Heart right ventricle (tissue), 16 donors: ENCODE measurements around the gene CKS1B. TPM values are rescaled to one million over a fixed set of nuclear protein-coding genes. Genes with fewer than 3 reads are reported as not detected.
A peak's percentile ranks its signal among the peaks of the same experiment; 100 is the strongest.

Source experiments
- ATAC-seq, 8 donors: fragments of 200-7000 bp; cut with Tn5 transposase; one replicate each; pipeline ENCODE4 v1.9.1; 2020; ENCODE audit warnings: mild to moderate bottlenecking in 8 of 8, moderate library complexity in 8 of 8, moderate number of reproducible peaks in 1 of 8
- DNase-seq, 2 donors: peaks; one replicate each; pipeline ENCODE4 v3.0.0-alpha.2; 2020
- H3K27ac ChIP-seq, 10 donors: fragments of 200-600 bp; sonication (generic) in 2 of 10; one replicate each; pipeline versions ENCODE4 v1.5.0 to v1.8.0; 2020 to 2022; ENCODE audit warnings: mild to moderate bottlenecking in 3 of 10
- H3K27me3 ChIP-seq, 7 donors: fragments of 200-600 bp; one replicate each; pipeline ENCODE4 v1.8.0; 2021 to 2022; ENCODE audit warnings: mild to moderate bottlenecking in 2 of 7
- H3K36me3 ChIP-seq, 9 donors: fragments of 200-600 bp; sonication (generic) in 1 of 9; one replicate each; pipeline versions ENCODE4 v1.5.0 to v1.8.0; 2020 to 2022; ENCODE audit warnings: mild to moderate bottlenecking in 2 of 9
- H3K4me1 ChIP-seq, 9 donors: fragments of 200-600 bp; sonication (generic) in 1 of 9; one replicate each; pipeline versions ENCODE4 v1.5.0 to v1.8.0; 2020 to 2022; ENCODE audit warnings: mild to moderate bottlenecking in 4 of 9
- H3K4me3 ChIP-seq, 10 donors: fragments of 200-600 bp; sonication (generic) in 2 of 10; one replicate each; pipeline versions ENCODE4 v1.5.0 to v1.8.0; 2020 to 2022; ENCODE audit warnings: mild to moderate bottlenecking in 7 of 10, moderate library complexity in 2 of 10
- H3K9me3 ChIP-seq, 11 donors: fragments of 200-600 bp in 10 of 11; sonication (generic) in 2 of 11; one replicate each; pipeline versions ENCODE4 v1.5.0 to v1.8.0; 2013 to 2022; ENCODE audit warnings: mild to moderate bottlenecking in 2 of 11, control low read depth in 1 of 11, moderate library complexity in 1 of 11
- WGBS, 2 donors: extraction: QIAGEN DNeasy Blood & Tissue Kit; methylation state at CpG; one replicate each; pipeline ENCODE4 v1.1.7; 2013; ENCODE audit warnings: inconsistent platforms in 1 of 2; 5-methylcytosine and 5-hydroxymethylcytosine counted together
- intact Hi-C, 10 donors: fragments of 100-400 bp; cut with DNase I; formaldehyde crosslinking; loops; one replicate each; pipeline versions ENCODE4 v1.11.1 to v1.14.2; 2022
- polyA plus RNA-seq, 2 donors: library from polyadenylated mRNA; stranded (reverse); fragments of 200-250 nt; gene quantifications; one replicate each; pipeline ENCODE4 v1.2.3, GENCODE V29; 2013
- total RNA-seq, 10 donors: library from RNA; stranded (reverse); fragmentation: NEBNext Ultra II Directional in 3 of 10; extraction: Animal tissue kit (Norgen Biotek cat#: 25700) in 3 of 10; gene quantifications; one replicate each; pipeline versions ENCODE4 v1.2.1 to v1.2.4, GENCODE V29; 2021 to 2023
- TF ChIP-seq, protein P1 (sequence below), 9 donors: fragments of 200-600 bp; sonication (generic) in 2 of 9; IDR thresholded peaks; one replicate each; pipeline versions ENCODE4 v1.5.0 to v1.8.0; 2021 to 2022; ENCODE audit warnings: antibody characterized with exemption in 9 of 9, mild to moderate bottlenecking in 5 of 9, moderate library complexity in 1 of 9
- donor health status: Arrhythmogenic right ventricular cardiomyopathy.
- donor health status: ischemic (EF 13 %, LVEDD 7.1; RV severe dilation, severe dysfunction).
- donor health status: healthy with polysubstance abuse.
- donor health status: DM: no; HTN: yes; CAD: no.
- donor health status: DM: no; HTN: no; CAD: no.
- donor health status: ischemic (EF 25% LVEDD 6.9; RV normal size, moderate dysfunction).
- donor health status: ischemic (EF 25% LVEDD 5.7; RV mildly dilated, moderate dysfunction).
- donor health status: healthy.
- donor health status: DM: yes; HTN: yes; CAD: no.
- donor health status: Ischemic cardiomyopathy.
- donor health status: ischemic (EF 35%, LVEDD 5.7; RV mildly dilated, moderate dysfunction).
- donor health status: nonischemic (EF 11% LVEDD 7.7; RV severe dilation, severe dysfunction).
- donor health status: DM: yes; HTN: yes; CAD: no.
- donor health status: PGD.
- donor health status: ischemic (EF 29% LVEDD 5.4; RV normal size, mild dysfunction).
- donor health status: nonischemic (EF 23%, LVEDD 6.1; RV moderate dilation, normal function).

Gene CKS1B
- total and polyA plus RNA-seq, 12 donors: 4.6 to 36.7 (median 17.5) TPM

DNA sequence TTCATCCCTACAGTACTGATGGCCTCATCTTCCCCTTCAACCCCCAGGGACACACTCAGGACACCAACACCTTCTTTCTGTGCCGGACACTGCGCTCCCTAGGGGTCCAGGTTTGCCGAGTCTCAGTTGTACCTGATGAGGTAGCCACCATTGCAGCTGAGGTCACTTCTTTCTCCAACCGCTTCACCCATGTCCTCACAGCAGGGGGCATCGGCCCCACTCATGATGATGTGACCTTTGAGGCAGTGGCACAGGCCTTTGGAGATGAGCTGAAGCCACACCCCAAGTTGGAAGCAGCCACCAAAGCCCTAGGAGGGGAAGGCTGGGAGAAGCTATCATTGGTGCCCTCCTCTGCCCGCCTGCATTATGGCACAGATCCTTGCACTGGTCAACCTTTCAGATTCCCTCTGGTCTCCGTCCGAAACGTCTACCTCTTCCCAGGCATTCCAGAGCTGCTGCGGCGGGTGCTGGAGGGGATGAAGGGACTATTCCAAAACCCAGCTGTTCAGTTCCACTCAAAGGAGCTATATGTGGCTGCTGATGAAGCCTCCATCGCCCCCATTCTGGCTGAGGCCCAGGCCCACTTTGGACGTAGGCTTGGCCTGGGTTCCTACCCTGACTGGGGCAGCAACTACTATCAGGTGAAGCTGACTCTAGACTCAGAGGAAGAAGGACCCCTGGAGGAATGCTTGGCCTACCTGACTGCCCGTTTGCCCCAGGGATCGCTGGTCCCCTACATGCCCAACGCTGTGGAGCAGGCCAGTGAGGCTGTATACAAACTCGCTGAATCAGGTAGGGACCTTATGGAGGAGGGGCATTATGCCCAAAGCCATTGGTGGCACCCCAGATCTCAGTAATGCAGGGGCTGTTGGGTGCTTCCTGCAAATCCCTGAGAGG lies 13.8 kb downstream of the CKS1B start:
- Histone ChIP-seq H3K9me3 (no peaks in the 10 kb centered on the region), H3K27ac (no peak overlapping the region), H3K36me3 (peaks cover 0 to 68% (median 12%) of the 10 kb centered on the region in 9 donors), H3K4me3 (no peak overlapping the region), H3K4me1 (peaks cover 3 to 18% (median 11%) of the 10 kb centered on the region in 9 donors), H3K27me3 (no peaks in the 10 kb centered on the region)
- TF ChIP-seq, protein P1, sequence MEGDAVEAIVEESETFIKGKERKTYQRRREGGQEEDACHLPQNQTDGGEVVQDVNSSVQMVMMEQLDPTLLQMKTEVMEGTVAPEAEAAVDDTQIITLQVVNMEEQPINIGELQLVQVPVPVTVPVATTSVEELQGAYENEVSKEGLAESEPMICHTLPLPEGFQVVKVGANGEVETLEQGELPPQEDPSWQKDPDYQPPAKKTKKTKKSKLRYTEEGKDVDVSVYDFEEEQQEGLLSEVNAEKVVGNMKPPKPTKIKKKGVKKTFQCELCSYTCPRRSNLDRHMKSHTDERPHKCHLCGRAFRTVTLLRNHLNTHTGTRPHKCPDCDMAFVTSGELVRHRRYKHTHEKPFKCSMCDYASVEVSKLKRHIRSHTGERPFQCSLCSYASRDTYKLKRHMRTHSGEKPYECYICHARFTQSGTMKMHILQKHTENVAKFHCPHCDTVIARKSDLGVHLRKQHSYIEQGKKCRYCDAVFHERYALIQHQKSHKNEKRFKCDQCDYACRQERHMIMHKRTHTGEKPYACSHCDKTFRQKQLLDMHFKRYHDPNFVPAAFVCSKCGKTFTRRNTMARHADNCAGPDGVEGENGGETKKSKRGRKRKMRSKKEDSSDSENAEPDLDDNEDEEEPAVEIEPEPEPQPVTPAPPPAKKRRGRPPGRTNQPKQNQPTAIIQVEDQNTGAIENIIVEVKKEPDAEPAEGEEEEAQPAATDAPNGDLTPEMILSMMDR (IDR thresholded peaks at IDR 0.05): peak in 1 of 9 donors; percentile 17
- intact Hi-C loops: no loop called here
- no peak for ATAC-seq
- 87% methylated on average over 17 of the region's 17 CpGs for WGBS, 2 donors
- no peak for DNase-seq

DNA sequence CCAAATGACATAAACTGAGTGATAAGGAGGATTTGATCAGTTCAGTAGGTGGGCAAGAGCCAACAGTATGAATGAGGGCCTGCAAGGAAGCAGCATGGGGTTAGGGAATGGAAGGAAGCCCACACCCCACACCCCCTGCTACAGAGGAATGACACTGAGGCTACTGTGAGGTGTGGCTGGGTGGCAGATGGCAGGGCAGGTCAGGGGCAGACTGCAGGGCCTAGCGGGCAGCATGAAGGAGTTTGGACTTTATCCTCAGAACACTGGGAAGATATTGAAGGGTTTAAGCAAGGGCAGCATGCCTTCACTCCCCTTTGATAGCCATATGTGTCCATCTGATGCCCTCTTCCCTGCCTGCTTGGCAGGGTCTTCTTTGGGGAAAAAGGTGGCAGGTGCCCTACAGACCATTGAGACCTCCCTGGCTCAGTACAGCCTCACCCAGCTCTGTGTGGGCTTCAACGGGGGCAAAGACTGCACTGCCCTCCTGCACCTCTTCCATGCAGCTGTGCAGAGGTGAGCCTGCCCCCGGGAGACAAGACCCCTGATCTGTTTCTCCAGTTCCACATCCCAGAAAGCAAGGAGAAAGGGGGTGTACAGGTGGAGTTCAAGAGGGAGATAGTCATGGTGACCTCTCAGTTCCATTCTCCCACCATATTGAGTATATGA lies 14.8 kb downstream of the CKS1B start:
- TF ChIP-seq, protein P1 (IDR thresholded peaks at IDR 0.05): no peak
- 87 to 89% methylated on average over 3 of the region's 3 CpGs for whole genome bisulfite sequencing, 2 donors
- no peak for DNase-seq
- Histone ChIP-seq H3K9me3 (no peaks in the 10 kb centered on the region), H3K27me3 (no peaks in the 10 kb centered on the region), H3K4me3 (no peak overlapping the region), H3K36me3 (peaks cover 0 to 69% (median 12%) of the 10 kb centered on the region in 9 donors), H3K4me1 (peaks cover 0 to 10% (median 2%) of the 10 kb centered on the region in 9 donors), H3K27ac (no peak overlapping the region)
- intact Hi-C loops: no loop called here
- no peak for ATAC-seq

DNA sequence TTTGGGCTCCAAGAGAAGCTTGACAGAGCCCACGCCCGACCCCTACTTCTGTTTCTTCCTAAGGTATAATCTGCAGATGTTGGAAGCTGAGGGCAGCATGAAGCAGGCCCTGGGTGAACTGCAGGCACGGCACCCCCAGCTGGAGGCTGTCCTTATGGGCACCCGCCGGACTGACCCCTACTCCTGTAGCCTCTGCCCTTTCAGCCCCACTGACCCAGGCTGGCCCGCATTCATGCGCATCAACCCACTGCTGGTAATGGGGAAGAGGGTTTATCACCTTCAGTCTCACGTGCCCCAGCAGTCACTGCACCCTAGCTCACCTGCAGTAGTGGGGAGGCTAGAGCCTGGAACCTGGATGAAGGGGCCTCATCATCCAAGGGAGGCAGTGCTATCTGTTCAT lies 15.8 kb downstream of the CKS1B start:
- WGBS, 2 donors: 93% methylated on average over 8 of the region's 8 CpGs
- Histone ChIP-seq H3K27me3 (no peaks in the 10 kb centered on the region), H3K4me1 (peaks cover 0 to 3% (median 0%) of the 10 kb centered on the region in 9 donors), H3K36me3 (peaks cover 0 to 65% (median 12%) of the 10 kb centered on the region in 9 donors), H3K4me3 (no peak overlapping the region), H3K9me3 (no peaks in the 10 kb centered on the region), H3K27ac (no peak overlapping the region)
- TF ChIP-seq, protein P1 (IDR thresholded peaks at IDR 0.05): no peak
- no peak for DNase-seq
- no peak for ATAC-seq
- intact Hi-C loops: no loop called here

DNA sequence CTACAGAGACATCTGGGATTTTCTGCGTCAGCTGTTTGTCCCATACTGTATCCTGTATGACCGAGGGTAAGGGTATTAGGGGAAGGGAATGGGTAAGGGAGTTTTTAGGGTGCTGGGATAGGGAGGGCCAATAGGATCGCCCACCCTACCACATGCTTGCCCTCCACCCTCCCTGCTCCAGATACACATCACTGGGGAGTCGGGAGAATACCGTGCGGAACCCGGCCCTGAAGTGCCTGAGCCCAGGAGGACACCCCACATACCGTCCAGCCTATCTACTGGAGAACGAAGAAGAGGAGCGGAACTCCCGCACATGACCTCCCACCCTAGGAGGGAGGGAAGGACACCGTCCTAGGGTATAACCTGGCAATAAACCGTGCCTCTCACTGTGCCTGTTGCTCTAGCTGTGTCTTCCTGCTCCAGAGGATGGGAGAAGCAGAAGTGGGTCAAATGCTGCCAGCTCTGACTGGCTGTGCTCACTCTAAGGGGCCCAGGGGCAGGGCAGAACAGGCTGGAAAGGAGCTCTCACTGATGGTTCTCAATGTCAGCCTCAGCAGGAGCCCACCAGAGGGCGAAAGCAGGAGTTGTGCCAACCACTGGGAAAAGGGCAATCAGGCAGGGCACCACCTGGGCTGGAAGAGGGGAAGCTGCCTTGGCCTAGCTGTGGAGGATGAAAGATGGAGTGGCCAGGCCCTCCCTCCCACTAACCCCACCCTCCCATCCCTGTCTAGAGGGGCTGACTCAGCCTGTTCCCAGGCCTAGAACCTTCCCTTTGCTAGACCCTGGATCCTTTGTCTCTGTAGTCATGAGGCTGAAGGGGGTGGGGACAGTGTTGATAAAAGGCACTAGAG lies 18.5 kb downstream of the CKS1B start:
- no peak for DNase-seq
- peak in 4 of 8 donors; percentile 10 to 14 (median 12) for ATAC-seq
- H3K27me3 ChIP-seq: no peaks in the 10 kb centered on the region
- intact Hi-C loops: no loop called here
- H3K9me3 ChIP-seq: no peaks in the 10 kb centered on the region
- no peak overlapping the region for H3K4me3 ChIP-seq
- no peak overlapping the region for H3K27ac ChIP-seq
- H3K36me3 ChIP-seq: peaks cover 0 to 47% (median 12%) of the 10 kb centered on the region in 9 donors
- H3K4me1 ChIP-seq: peaks cover 0 to 21% (median 0%) of the 10 kb centered on the region in 9 donors
- TF ChIP-seq, protein P1 (IDR thresholded peaks at IDR 0.05): no peak
- 87 to 89% methylated on average over 14 of the region's 14 CpGs for WGBS, 2 donors
